NCI-H1092 (cell line): Measurements from ENCODE around the gene MLNR.

Experiments
- DNase-seq: peaks from one replicate; lab custom pipeline; 2025; lab: John Stamatoyannopoulos, UW

The MLNR gene

DNA sequence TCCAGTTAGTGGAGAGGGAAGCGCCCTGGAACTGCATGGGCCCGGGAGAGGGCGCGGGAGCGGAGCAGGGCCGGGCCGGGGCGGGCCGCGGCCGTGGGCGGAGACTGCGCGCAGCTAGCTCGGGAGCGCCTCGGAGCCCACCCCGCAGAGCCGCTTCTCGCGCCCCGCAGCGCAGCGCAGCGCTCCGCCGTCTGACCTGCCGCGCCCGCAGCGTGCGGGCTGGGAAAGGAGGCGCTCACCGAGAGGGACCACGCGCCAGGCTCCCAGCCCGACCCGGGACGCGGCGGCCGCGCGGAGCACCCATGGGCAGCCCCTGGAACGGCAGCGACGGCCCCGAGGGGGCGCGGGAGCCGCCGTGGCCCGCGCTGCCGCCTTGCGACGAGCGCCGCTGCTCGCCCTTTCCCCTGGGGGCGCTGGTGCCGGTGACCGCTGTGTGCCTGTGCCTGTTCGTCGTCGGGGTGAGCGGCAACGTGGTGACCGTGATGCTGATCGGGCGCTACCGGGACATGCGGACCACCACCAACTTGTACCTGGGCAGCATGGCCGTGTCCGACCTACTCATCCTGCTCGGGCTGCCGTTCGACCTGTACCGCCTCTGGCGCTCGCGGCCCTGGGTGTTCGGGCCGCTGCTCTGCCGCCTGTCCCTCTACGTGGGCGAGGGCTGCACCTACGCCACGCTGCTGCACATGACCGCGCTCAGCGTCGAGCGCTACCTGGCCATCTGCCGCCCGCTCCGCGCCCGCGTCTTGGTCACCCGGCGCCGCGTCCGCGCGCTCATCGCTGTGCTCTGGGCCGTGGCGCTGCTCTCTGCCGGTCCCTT, at the start of gene MLNR:
Gene MLNR (plus strand): TSS at position 303 of the 820 bp plus-strand sequence. CDS start 0 bp downstream, at position 303.
- DNase-seq: no peak

- no peak for DNase-seq
Measured at GRCh38 chr13:49171359-49171758, 48.8 kb upstream of the MLNR start.

- DNase-seq: no peak
Measured at GRCh38 chr13:49183672-49184325, 36.3 kb upstream of the MLNR start.

- DNase-seq: no peak
Measured at GRCh38 chr13:49184621-49185020, 35.5 kb upstream of the MLNR start.

GRCh38 chr13:49185264-49185663, 34.9 kb upstream of the MLNR start:
- no peak for DNase-seq

DNA sequence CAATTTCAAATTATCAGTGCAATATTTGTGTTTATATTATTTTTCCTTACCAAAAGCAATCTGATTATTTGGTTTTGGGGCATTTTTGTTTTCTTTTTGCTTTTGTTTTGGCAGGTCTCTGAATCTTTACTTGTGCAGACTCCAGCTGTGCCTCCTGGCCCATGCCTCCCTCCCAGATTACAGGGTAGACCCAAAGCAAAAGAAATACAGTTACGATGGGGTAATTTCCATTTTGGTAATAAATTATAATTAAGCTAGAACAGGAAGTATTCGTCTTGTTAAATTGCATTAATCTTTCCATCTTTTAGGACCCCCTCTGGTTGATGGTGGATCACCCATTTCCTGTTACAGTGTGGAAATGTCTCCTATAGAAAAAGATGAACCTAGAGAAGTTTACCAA, 29.2 kb upstream of the MLNR start:
- DNase-seq: no peak

DNA sequence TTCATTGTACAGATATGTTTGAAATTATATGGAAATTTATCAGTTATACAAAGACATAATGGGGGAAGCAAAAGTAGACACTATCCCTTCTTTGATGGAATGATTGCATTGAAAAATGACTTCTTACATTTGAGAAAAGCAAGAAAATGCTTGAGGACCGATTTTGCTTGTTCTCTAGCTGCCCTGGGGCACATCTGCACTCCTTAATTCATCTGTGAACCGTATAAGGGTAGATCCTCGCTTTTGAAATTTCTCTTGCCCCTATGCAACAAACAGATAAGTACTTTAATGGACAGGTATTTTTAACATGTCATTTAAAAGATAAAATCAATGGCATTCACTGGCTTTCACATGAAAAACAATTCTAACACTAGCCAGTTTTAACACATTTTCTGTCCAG, 13.5 kb upstream of the MLNR start:
- no peak for DNase-seq

- DNase-seq: no peak
Measured at GRCh38 chr13:49208619-49209018, 11.5 kb upstream of the MLNR start.

DNA sequence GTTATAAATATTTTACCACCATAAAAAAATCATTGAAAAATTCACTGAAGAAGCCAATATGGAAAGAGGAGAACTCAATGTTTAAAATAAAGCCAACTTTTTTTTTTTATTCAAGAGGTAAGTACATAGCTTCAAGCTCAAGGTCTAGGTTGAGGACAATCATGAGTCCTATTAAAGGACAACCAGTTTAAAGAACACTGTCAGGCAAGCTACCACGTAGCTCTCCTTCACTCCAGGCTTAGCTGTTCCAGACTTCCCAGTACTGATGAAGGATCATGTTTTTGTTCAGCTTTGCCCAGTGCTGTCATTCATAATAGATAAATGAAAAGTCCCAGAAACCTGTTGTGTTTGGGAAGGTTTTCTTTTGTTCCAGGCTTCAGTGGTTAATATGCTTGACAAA, 10.0 kb upstream of the MLNR start:
- DNase-seq: no peak

DNA sequence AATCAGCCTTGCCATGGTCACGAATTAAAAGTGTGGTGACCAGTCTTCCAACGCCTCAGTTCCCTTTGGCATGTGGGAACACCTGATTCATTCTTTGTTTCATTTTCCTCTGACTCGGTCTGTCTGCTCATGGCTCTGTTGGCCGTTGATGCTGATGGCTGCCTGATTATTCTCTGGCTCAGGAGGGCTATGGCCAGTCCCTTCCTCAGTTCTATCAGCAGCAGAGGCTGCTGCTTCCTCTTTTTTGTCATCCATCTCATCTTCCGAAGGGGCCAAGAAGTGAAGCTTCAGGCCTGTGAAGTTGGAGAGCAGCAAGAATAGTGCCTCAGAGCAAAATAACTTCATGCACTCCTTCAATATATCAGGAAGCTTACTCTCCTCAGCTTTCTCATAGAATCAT, 9.5 kb upstream of the MLNR start:
- DNase-seq: no peak

- no peak for DNase-seq
Measured at GRCh38 chr13:49213539-49213938, 6.6 kb upstream of the MLNR start.

GRCh38 chr13:49213997-49214916, 5.9 kb upstream of the MLNR start:
- no peak for DNase-seq

- DNase-seq: no peak
Measured at GRCh38 chr13:49214917-49215376, 5.2 kb upstream of the MLNR start.

DNA sequence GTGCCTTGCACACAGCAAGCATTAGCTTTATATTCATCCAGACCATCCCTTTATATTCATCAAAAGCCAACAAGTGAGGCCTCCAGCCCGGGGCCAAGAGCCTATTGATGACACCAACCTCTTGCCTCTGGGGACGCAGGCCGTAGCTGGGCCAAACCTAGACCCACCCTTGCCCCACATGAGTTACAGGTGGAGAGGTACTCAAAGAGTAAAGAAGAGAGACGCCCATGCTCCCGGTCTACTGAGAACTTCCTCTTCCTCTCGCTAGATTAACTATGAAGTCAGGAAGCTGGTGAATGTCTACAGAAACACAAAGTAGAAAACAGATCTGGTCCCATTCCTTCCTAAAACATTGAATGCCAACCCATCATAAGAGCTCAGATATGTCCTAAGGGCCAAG, 3.8 kb upstream of the MLNR start:
- no peak for DNase-seq

GRCh38 chr13:49217962-49218492, 2.1 kb upstream of the MLNR start:
- no peak for DNase-seq

DNA sequence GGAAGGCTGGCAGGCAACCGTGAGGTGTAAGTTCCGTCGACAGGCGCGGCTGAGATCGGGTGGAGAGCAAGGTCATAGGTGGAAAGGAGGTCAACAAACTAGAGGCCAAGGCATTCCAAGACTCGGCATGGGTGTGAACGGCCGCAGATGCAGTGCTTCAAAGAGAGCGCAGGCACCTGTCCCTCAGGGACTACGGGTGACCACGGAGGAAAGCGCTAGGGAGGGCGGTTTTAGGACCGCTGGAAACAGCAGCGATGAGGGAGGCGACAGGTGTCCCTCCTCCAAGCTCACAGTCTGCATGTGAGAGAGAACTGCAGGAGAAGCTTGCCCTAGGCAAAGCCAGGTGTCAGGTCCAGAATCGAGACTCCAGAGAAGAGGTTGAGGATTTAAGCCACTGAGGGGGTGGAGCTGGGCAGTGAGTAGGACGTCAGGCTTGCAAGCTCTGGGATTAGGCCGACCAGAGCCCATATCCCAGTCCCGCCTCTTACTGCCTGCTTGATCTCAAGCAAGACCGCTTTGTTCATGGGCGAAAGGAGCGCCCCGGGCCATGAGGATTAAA, 1.6 kb upstream of the MLNR start:
- DNase-seq: no peak

DNA sequence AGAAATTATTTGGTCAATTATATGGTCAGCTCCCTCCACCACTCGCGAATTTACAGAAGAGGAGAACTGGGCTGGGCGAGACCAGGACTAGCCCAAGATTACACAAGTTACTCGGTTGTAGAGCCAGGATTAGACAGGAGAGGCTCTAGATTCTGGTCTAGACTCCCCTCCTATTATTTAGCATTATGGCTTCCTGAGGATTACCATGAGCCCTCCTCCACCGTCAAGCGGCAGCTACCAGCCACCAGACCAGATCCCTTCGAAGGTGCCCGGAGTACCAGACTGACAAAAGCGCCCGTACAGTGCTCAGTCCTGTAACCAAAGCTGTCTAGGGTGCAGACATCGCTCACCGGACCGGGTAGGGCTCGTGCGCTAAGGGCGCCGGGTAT, 497 bp upstream of the MLNR start:
- no peak for DNase-seq

- DNase-seq: no peak
Measured at GRCh38 chr13:49220856-49221589, 885 bp downstream of the MLNR start.

DNA sequence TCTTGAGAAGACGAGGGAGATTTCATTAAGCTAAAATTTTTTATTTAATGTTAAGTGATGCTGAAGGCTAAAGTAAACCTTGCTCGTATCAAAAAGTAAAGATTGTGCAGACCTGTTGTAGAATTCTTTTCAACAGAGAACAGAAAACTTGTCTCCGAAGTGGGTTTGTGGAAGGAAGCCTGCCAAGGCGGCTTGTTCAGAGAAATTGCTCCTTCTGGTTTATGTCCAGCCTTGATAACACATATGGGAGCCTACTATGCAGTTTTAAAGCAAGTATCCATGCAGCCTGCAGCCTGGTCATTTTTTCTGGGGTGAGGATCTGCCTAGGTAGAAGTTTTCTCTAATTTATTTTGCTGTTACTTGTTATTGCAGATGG, 1.4 kb downstream of the MLNR start:
- no peak for DNase-seq

GRCh38 chr13:49225223-49226042, 5.3 kb downstream of the MLNR start:
- no peak for DNase-seq
